Activated gamma-delta T cell treated with Interleukin-2 at 50 U/mL for 16 hours (primary cell): Measurements from ENCODE around the gene ALPP.
"Not testable (repeated sequence)": the region's sequence is repeated elsewhere in the genome, so short reads cannot be mapped to it uniquely, and the experiment has no call there.

Source experiments
- DNase-seq: peaks from one replicate; pipeline ENCODE4 v3.0.0-alpha.2; 2020

The ALPP gene

GRCh38 chr2:232364806-232365594, 13.6 kb upstream of the ALPP start:
- not testable (repeated sequence) for DNase-seq

GRCh38 chr2:232365621-232366321, 12.8 kb upstream of the ALPP start:
- DNase-seq = no peak

DNA sequence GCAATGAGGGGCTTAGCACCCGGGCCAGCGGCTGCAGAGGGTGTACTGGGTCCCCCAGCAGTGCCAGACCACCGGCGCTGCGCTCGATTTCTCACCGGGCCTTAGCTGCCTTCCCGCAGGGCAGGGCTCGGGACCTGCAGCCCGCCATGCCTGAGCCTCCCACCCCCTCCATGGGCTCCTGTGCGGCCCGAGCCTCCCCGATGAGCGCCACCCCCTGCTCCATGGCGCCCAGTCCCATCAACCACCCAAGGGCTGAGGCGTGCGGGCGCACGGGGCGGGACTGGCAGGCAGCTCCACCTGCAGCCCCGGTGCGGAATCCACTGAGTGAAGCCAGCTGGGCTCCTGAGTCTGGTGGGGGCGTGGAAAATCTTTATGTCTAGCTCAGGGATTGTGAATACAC, 12.1 kb upstream of the ALPP start:
- DNase-seq = not testable (repeated sequence)

DNA sequence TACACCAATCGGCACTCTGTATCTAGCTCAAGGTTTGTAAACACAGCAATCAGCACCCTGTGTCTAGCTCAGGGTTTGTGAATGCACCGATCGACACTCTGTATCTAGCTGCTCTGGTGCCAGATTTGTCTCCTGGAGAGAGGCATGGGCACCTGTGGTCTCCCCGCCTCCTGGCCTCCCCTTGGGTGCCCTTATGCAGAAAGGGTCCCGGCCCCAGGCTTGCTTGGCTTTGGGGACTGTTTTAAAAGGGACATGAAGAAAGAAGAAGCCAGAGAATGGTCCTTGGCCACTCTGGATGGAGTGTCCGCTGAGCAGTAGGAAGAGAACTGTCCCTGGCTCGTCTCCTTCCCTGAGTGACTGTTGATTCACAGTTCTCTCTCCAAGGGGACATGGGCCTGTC, 11.5 kb upstream of the ALPP start:
- no peak for DNase-seq

GRCh38 chr2:232367591-232368233, 10.8 kb upstream of the ALPP start:
- no peak for DNase-seq

DNA sequence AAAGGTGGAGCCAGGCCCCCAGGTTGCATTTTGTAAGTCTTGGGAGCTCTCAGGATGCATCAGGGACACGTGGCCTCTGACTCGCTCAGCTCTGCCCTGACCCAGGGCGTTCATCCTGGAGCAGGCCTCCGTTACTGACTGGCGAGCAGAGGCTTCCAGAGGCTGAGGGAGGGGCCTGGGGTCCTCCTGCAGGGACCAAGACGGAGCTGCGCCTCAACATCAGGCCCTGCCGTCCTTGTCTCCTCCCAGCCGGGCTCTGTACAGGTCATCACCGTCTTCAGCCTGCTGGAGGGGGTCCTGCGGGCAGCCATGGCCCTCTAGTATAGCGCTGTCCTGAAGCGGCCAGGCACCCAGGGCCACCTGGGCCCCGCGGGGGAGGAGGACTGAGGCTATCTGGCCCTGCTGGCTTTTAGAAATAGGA, 10.2 kb upstream of the ALPP start:
- DNase-seq = no peak

- DNase-seq = no peak
Observed at GRCh38 chr2:232369126-232369951, 9.2 kb upstream of the ALPP start.

- not testable (repeated sequence) for DNase-seq
Observed at GRCh38 chr2:232370007-232370406, 8.5 kb upstream of the ALPP start.

- no peak for DNase-seq
Observed at GRCh38 chr2:232372231-232373208, 6.0 kb upstream of the ALPP start.

DNA sequence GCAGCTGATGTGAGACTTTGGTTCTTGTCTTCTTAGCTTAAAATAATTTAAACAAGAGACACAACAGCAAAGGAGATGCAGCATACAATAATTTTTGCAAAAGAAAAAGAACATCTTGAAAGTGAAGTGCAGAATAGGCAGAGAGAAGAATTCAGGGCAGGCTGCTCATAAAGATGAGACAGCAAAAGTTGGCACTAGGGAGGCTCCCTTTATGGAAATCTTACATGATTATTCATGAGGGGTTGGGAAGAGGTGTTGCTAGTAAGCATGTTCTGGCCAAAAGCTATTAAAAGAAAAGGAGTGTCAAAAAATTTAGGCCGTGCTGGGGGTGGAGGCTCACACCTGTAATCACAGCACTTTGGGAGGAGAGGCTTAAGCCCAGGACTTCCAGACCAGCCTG, 4.2 kb upstream of the ALPP start:
- no peak for DNase-seq

- DNase-seq = no peak
Observed at GRCh38 chr2:232375164-232375563, 3.4 kb upstream of the ALPP start.

- no peak for DNase-seq
Observed at GRCh38 chr2:232376260-232376659, 2.3 kb upstream of the ALPP start.

DNA sequence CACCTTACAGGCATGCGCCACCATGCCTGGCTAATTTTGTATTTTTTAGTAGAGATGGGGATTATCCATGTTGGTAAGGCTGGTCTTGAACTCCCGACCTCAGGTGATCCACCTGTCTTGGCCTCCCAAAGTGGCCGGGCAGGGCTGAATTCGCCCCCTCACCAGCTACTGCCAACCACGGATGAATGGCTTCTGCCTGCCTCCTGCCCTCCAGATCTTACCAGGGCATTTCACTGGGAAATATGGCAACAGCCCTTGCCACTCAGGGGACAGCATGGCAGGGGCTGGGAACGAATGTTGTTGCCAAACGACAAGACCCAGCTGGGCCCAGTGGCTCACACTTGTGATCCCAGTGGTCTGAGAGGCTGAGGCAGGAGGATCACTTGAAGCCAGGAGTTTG, 1.8 kb upstream of the ALPP start:
- no peak for DNase-seq

- no peak for DNase-seq
Observed at GRCh38 chr2:232377319-232377718, 1.2 kb upstream of the ALPP start.

- no peak for DNase-seq
Observed at GRCh38 chr2:232377841-232378734, 463 bp upstream of the ALPP start.

DNA sequence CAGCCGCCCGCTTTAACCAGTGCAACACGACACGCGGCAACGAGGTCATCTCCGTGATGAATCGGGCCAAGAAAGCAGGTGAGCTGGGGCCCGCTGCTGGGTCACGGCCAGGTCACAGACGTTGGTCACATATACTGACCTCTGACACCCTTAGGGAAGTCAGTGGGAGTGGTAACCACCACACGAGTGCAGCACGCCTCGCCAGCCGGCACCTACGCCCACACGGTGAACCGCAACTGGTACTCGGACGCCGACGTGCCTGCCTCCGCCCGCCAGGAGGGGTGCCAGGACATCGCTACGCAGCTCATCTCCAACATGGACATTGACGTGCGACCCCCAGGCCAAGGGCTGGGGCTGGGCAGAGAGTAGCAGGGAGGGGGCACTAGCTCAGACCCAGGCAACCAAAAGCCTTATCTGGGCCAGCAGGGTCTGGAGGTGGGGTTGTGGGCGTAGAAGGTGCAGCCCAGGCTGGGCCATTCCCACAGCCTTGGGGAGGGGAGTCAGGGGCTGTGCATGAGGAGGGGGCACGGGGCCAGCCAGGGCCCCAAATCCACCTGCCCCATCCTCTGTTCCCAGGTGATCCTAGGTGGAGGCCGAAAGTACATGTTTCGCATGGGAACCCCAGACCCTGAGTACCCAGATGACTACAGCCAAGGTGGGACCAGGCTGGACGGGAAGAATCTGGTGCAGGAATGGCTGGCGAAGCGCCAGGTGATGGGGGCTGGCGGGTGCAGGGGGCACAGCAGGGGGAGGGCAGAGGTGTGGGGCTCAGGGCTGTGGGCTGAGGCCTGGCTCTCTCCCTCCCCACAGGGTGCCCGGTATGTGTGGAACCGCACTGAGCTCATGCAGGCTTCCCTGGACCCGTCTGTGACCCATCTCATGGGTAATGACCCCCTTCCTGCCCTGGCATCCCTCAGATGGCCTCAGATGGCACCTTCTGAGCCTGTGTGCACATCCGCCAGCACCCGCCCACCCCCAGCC, 1.3 kb downstream of the ALPP start:
- DNase-seq = not testable (repeated sequence)

GRCh38 chr2:232381204-232382031, 2.9 kb downstream of the ALPP start:
- DNase-seq = not testable (repeated sequence)
